ENCODE data around the gene TMEM134. TPM values are rescaled to one million over a fixed set of nuclear protein-coding genes. Genes with fewer than 3 reads are reported as not detected.
"Not testable (repeated sequence)": the region's sequence is repeated elsewhere in the genome, so short reads cannot be mapped to it uniquely, and the experiment has no call there.

Gene TMEM134, protein sequence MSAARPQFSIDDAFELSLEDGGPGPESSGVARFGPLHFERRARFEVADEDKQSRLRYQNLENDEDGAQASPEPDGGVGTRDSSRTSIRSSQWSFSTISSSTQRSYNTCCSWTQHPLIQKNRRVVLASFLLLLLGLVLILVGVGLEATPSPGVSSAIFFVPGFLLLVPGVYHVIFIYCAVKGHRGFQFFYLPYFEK
- total RNA-seq: 10 to 100 TPM; 30.0 to 83.0 TPM

GRCh38 chr11:67468759-67469507 is at the start of gene TMEM134:
Gene TMEM134, minus strand, starts transcription at chr11:67469251. Its CDS starts 59 bp downstream, at chr11:67469192.
- Mint-ChIP-seq H3K4me3 (peak within 1 kb of the TSS; percentile 97), H3K27me3 (no peaks in the 10 kb centered on the region), H3K36me3 (ENCODE audit: low read depth) (peaks cover 16% of the 10 kb centered on the region), H3K27ac (peak within 1 kb of the TSS; percentile 93), H3K9me3 (no peaks in the 10 kb centered on the region), H3K4me1 (peaks cover 21% of the 10 kb centered on the region)
- peak; percentile 83 for ATAC-seq (replicated peaks)

- no peak overlapping the region for H3K4me3 Mint-ChIP-seq
- no peaks in the 10 kb centered on the region for H3K9me3 Mint-ChIP-seq
- no peak overlapping the region for H3K27ac Mint-ChIP-seq
- H3K36me3 Mint-ChIP-seq (ENCODE audit: low read depth): no peaks in the 10 kb centered on the region
- H3K27me3 Mint-ChIP-seq: peaks cover 8% of the 10 kb centered on the region
- H3K4me1 Mint-ChIP-seq: no peaks in the 10 kb centered on the region
- ATAC-seq (replicated peaks): no peak
Measured at GRCh38 chr11:67517784-67518552, 48.9 kb upstream of the TMEM134 start.

DNA sequence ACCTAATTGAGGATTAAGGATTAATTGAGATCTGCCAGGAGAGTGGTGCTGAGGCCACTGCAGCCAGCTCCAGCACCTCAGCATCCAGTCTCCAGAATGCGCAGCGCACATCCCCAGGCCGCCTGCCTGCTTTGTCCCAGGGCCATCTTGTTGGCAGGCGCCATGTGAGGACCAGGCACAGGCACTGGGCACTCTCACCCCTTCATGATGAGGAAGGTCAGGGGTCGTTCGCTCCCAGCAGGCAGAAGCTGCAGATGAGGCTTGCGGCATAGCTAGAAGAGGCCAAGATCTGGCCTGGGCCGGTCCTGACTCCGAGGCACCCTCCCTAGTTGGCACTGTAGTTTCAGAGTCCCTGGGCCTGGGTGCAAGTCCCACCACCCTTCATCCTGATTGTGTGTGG is 47.8 kb upstream of the TMEM134 start:
- Mint-ChIP-seq H3K27me3 (peaks cover 8% of the 10 kb centered on the region), H3K27ac (no peak overlapping the region), H3K4me1 (no peaks in the 10 kb centered on the region), H3K4me3 (no peak overlapping the region), H3K36me3 (ENCODE audit: low read depth) (no peaks in the 10 kb centered on the region), H3K9me3 (no peaks in the 10 kb centered on the region)
- ATAC-seq (replicated peaks): no peak

DNA sequence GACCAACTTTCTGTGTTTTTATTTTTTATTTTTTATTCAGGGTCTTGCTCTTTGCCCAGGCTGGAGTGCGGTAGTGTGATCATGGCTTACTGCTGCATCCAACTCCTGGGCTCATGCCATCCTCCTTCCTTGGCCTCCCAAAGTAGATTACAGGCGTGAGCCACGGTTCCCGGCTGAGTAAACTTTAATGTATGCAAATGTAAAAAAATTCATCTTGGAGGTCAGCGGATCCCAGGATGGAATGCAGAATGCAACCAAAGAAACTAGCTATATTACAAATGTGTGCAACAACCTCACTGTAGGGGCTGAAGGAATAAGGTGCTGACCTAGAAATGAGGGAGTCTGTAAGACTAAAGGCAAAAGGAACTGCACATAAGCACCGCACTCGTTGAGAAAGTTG is 45.1 kb upstream of the TMEM134 start:
- Mint-ChIP-seq H3K27me3 (peaks cover 8% of the 10 kb centered on the region), H3K4me1 (peaks cover 2% of the 10 kb centered on the region), H3K4me3 (no peak overlapping the region), H3K9me3 (no peaks in the 10 kb centered on the region), H3K36me3 (ENCODE audit: low read depth) (peaks cover under 1% of the 10 kb centered on the region), H3K27ac (no peak overlapping the region)
- no peak for ATAC-seq (replicated peaks)

GRCh38 chr11:67511558-67511957 is 42.5 kb upstream of the TMEM134 start:
- H3K27me3 Mint-ChIP-seq; H3K9me3 Mint-ChIP-seq; H3K27ac Mint-ChIP-seq; H3K4me1 Mint-ChIP-seq; H3K4me3 Mint-ChIP-seq; ATAC-seq (replicated peaks): not testable (repeated sequence)
- peaks cover 20% of the 10 kb centered on the region for H3K36me3 Mint-ChIP-seq (ENCODE audit: low read depth)

DNA sequence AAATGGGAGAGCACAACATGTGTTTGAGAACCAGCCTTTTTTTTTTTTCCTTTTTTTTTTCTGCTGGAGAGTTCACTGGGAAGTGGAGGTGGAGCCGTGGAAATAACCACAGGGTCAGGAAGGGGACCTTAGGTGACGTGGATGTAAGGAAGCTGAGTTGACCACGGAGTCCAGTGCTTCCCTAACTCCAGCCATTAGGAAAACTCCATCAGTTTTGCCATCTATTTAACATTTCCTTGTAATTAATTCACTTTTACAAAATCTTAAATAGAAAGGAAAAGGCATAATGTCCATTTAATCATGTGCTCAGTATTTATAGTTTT is 40.9 kb upstream of the TMEM134 start:
- Mint-ChIP-seq H3K9me3 (no peaks in the 10 kb centered on the region), H3K36me3 (ENCODE audit: low read depth) (peaks cover 34% of the 10 kb centered on the region), H3K4me1 (peaks cover 12% of the 10 kb centered on the region), H3K4me3 (peak overlapping the region; percentile 94), H3K27me3 (peaks cover 8% of the 10 kb centered on the region), H3K27ac (no peak overlapping the region)
- no peak for ATAC-seq (replicated peaks)

DNA sequence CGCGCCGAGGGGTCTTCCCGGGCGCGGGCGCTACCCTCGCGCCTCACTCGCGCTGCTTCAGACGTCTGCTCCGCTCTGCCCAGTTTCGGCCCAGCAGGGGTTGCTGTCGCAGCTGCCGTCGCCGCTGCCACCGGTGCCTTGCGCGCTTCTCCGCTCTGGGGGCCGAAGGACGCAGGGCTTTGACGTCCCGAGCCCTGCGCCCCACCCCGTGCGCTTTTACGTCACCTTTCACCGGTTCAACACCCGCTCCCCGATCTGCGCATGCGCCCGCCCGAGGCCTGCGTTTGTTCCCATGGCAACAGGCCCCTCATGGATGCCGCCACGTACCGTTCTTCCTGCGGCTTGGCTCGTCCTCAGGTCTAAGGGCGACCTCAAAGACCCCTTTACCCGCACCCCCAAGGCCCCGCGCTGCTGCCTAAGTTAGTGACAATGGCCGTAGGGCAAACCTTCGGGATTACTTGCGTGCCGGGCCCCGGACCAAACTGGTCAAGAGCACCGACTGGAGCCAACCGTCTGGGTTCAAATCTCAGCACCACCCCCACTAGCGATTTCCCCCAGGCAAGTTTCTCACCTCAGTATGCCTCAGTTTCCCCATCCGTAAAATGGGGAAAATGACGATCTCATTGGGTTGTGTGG is 39.6 kb upstream of the TMEM134 start:
- peaks cover 12% of the 10 kb centered on the region for H3K4me1 Mint-ChIP-seq
- H3K36me3 Mint-ChIP-seq (ENCODE audit: low read depth): peaks cover 43% of the 10 kb centered on the region
- ATAC-seq (replicated peaks): peak; percentile 38
- peaks cover 3% of the 10 kb centered on the region for H3K27me3 Mint-ChIP-seq
- H3K27ac Mint-ChIP-seq: peak overlapping the region; percentile 98
- peak overlapping the region; percentile 94 for H3K4me3 Mint-ChIP-seq
- no peaks in the 10 kb centered on the region for H3K9me3 Mint-ChIP-seq

- Mint-ChIP-seq H3K4me1 (peaks cover 15% of the 10 kb centered on the region), H3K4me3 (peak within 1 kb of the TSS; percentile 94), H3K36me3 (ENCODE audit: low read depth) (peaks cover 49% of the 10 kb centered on the region), H3K27me3 (no peaks in the 10 kb centered on the region), H3K9me3 (no peaks in the 10 kb centered on the region), H3K27ac (peak within 1 kb of the TSS; percentile 98)
- peak; percentile 77 for ATAC-seq (replicated peaks)
Measured at GRCh38 chr11:67507864-67508485, 38.9 kb upstream of the TMEM134 start, which contains the start of gene CDK2AP2. Gene CDK2AP2, minus strand, starts transcription at chr11:67508162. Its CDS starts 80 bp downstream, at chr11:67508082.

- Mint-ChIP-seq H3K9me3 (no peaks in the 10 kb centered on the region), H3K4me1 (peaks cover 18% of the 10 kb centered on the region), H3K27me3 (no peaks in the 10 kb centered on the region), H3K4me3 (peak overlapping the region; percentile 94), H3K36me3 (ENCODE audit: low read depth) (peaks cover 55% of the 10 kb centered on the region), H3K27ac (peak overlapping the region; percentile 98)
- ATAC-seq (replicated peaks): no peak
Measured at GRCh38 chr11:67507242-67507863, 38.3 kb upstream of the TMEM134 start.

DNA sequence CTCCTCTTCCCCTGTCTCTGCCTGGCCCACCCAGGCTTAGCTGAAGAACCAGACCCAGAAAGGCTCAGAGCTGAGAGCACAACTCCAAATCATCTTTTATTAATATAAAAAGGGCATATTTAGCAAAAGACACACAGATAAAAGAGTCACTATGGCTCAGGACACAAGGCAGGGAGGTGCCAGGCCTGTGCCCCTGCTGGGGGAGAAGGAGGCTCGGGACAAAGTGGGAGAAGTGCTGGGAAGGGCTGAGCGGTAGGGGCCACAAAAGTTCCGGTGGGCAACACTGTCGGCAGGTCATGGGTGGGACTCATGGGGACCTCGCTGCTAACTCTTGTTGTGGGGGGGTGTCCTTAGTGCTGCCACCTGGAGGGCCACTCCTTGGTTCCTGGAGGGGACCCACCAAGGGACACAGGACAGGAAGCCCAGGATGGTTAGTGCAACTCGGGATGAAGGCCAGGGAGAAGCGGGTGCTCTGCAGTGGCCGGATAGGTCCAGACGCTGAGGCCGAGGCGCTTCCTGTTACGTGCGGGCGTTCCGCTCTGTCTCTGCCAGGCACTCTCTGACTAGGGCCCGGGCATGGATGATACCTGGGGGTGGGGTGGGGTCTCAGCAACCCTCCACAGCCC is 37.5 kb upstream of the TMEM134 start:
- Mint-ChIP-seq H3K36me3 (ENCODE audit: low read depth) (peaks cover 64% of the 10 kb centered on the region), H3K27ac (peak overlapping the region; percentile 98), H3K4me3 (peak overlapping the region; percentile 94), H3K9me3 (no peaks in the 10 kb centered on the region), H3K27me3 (no peaks in the 10 kb centered on the region), H3K4me1 (peaks cover 18% of the 10 kb centered on the region)
- no peak for ATAC-seq (replicated peaks)

DNA sequence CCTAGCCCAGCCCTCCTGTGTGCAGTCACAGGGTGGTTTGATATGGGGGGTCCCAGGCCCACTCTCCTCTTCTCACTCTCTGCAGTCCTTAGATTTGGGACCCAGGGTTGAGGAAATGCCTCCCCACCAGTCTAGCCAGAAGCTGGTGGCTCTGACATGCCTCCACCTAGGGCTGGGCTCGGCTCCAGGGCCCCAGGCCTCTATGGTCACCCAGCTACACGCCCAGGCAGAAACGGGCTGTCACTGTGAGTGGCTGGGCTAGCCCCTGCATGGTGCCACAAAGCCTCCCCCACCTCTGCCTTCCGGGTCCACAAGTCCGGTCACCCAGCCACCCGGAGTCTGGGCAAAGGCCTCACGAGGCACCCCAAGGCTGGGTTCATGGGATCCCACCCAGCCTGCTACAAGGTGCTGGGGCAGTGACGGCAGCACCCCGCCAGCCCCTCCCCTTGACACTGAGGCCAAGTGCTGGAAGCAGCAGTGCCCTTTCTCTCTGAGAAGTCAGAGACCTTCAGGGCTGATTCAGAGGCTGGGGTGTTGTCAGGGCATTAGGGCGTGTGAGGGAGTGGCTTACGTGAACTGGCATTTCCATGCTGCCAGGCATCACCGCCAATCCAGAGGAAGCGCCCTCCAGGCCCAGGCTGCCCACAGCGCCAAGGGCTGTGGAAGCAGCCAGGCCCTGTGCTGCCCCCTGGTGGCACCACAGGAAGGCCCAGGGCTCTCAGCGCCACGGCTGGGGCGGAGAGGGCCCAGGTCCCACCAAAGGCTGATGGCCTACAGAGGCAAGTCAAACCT is 36.8 kb upstream of the TMEM134 start:
- peak overlapping the region; percentile 94 for H3K4me3 Mint-ChIP-seq
- peaks cover 25% of the 10 kb centered on the region for H3K4me1 Mint-ChIP-seq
- H3K27me3 Mint-ChIP-seq: no peaks in the 10 kb centered on the region
- peaks cover 71% of the 10 kb centered on the region for H3K36me3 Mint-ChIP-seq (ENCODE audit: low read depth)
- H3K27ac Mint-ChIP-seq: peak overlapping the region; percentile 98
- peak; percentile 67 for ATAC-seq (replicated peaks)
- no peaks in the 10 kb centered on the region for H3K9me3 Mint-ChIP-seq

DNA sequence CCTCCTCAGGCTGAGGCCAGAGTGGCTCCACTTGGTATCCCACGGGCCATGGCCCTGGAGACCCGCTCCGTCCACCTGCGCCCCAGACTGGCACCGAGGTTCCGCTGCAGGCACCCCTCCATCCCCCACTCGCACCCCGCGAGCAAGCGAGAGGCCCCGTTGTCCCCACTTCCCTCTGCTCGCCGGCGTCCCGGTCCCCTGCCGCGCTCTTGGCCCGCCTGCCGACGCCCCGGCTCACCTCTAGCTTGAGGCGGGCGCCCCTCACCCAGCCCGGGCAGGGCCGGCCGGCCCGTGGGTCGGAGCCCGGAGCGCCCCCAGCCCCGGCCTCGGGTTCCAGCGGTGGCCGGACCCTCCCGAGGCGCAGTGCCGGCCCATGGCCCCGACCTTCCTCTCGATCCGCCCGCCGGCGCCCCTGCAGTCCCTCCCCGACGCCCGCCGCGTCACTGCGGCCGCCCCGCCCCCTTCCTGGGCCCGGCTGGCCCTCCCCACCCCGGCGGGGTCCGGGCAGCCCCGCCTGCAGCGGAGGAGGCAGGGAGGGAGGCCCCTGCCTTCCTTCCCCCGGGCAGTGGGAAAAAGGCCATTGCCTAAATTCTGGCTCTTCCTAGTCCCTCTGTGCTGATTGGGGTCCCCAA is 36.0 kb upstream of the TMEM134 start, which contains the start of gene PITPNM1:
Gene PITPNM1 (minus strand): TSS at position 414 of the 632 bp plus-strand sequence. CDS start 1,183 bp downstream, outside the sequence.
- H3K36me3 Mint-ChIP-seq (ENCODE audit: low read depth): peaks cover 78% of the 10 kb centered on the region
- ATAC-seq (replicated peaks): peak; percentile 23
- H3K4me1 Mint-ChIP-seq: peaks cover 30% of the 10 kb centered on the region
- H3K27me3 Mint-ChIP-seq: no peaks in the 10 kb centered on the region
- H3K4me3 Mint-ChIP-seq: peak within 1 kb of the TSS; percentile 94
- H3K9me3 Mint-ChIP-seq: no peaks in the 10 kb centered on the region
- peak within 1 kb of the TSS; percentile 98 for H3K27ac Mint-ChIP-seq

Data from activated T-helper 17 cell treated with anti-CD3 and anti-CD28 coated beads, Interleukin-2, amount 50 U/mL, for 72 hours (primary cell).